Gastroesophageal sphincter (tissue), 4 donors: ENCODE results near the gene COQ10A. TPM values are rescaled to one million over a fixed set of nuclear protein-coding genes. Genes with fewer than 3 reads are reported as not detected.
A peak's percentile ranks its signal among the peaks of the same experiment; 100 is the strongest.

ENCODE experiments used
- ATAC-seq: fragments of 150-250 bp; one replicate; pipeline ENCODE4 v1.9.1; 2016; ENCODE audit warnings: mild to moderate bottlenecking, moderate library complexity
- H3K27ac ChIP-seq, 4 donors: fragments of 200-600 bp; sonication (generic) in 3 of 4; 1 replicate in 3 of 4; 2 replicates in 1 of 4; pipeline ENCODE4 v1.5.1; 2016 to 2019
- H3K27me3 ChIP-seq: fragments of 200-600 bp; sonication (generic); one replicate; pipeline ENCODE4 v1.5.1; 2019
- H3K36me3 ChIP-seq, 2 donors: fragments of 200-600 bp; sonication (generic); one replicate each; pipeline ENCODE4 v1.5.1; 2019; ENCODE audit warnings: control low read depth in 1 of 2
- H3K4me1 ChIP-seq, 3 donors: fragments of 200-600 bp; sonication (generic); 1 replicate in 2 of 3; 2 replicates in 1 of 3; pipeline ENCODE4 v1.5.1; 2016 to 2019; ENCODE audit warnings: control low read depth in 2 of 3
- H3K4me3 ChIP-seq, 2 donors: fragments of 200-600 bp; sonication (generic); one replicate each; pipeline ENCODE4 v1.5.1; 2019; ENCODE audit warnings: mild to moderate bottlenecking in 1 of 2, moderate library complexity in 1 of 2
- H3K9me3 ChIP-seq, 3 donors: fragments of 200-600 bp; sonication (generic); one replicate each; pipeline ENCODE4 v1.5.1; 2017 to 2019; ENCODE audit warnings: control low read depth in 2 of 3
- EP300 ChIP-seq: sonication (generic); formaldehyde crosslinking; IDR thresholded peaks from one replicate; pipeline ENCODE4 v1.6.1; 2017; ENCODE audit warnings: antibody characterized with exemption, mild to moderate bottlenecking
- POLR2A ChIP-seq, 2 donors: fragments of 450-650 bp; IDR thresholded peaks; one replicate each; pipeline ENCODE4 v1.6.1; 2017; ENCODE audit warnings: antibody characterized with exemption in 2 of 2, mild to moderate bottlenecking in 2 of 2, moderate library complexity in 1 of 2
- POLR2AphosphoS5 ChIP-seq: sonication (generic); formaldehyde crosslinking; IDR thresholded peaks from one replicate; pipeline ENCODE4 v1.6.1; 2017; ENCODE audit warnings: antibody characterized with exemption
- WGBS, 2 donors: methylation state at CpG; one replicate each; pipeline ENCODE4 v1.1.5; 2018; ENCODE audit warnings: low coverage in 1 of 2; 5-methylcytosine and 5-hydroxymethylcytosine counted together
- total RNA-seq, 4 donors: library from RNA; depleted of rRNA; stranded (reverse); fragments of >200 nt; gene quantifications; one replicate each; pipeline ENCODE4 v1.1.0, GENCODE V29; 2016
- TF ChIP-seq, protein P1 (sequence below), 4 experiments: fragments of 200-600 bp in 2 of 4; fragments of 450-650 bp in 2 of 4; sonication (generic) in 1 of 4; IDR thresholded peaks; one replicate each; pipeline ENCODE4 v1.5.1; 2017 to 2019; ENCODE audit warnings: antibody characterized with exemption in 4 of 4, mild to moderate bottlenecking in 2 of 4, moderate library complexity in 2 of 4

COQ10A gene
- total RNA-seq, 4 donors from 2014 or later = 9.3 to 18.4 (median 12.5) TPM

DNA sequence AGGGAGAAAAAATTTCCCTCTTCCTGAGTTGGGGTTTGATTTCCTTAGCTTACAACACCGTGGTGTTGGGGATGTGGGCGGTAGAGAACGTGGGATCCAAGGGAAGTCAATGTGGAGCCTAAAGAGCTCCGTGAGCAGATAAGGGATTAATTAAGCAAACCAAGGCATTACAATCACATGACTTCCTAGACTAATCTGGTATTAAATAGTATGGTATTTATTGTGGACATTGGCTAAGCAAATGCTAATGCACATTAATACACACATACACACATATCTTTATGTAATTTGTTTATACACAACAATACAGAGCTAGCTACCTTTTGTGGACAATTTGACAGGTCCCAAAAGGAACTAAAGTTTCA lies 44.2 kb upstream of the COQ10A start:
- ATAC-seq = no peak
- Histone ChIP-seq H3K4me1 (peaks cover 0 to 74% (median 27%) of the 10 kb centered on the region in 3 donors), H3K27me3 (no peaks in the 10 kb centered on the region), H3K4me3 (peak overlapping the region; percentile 77 to 93), H3K27ac (peak overlapping the region; percentile 93 to 99 (median 97)), H3K36me3 (peaks cover 0 to 16% of the 10 kb centered on the region in 2 donors), H3K9me3 (no peaks in the 10 kb centered on the region)
- TF ChIP-seq EP300 (no peak), POLR2A (IDR thresholded peaks at IDR 0.05) (no peak), POLR2AphosphoS5 (no peak)
- TF ChIP-seq, protein P1, sequence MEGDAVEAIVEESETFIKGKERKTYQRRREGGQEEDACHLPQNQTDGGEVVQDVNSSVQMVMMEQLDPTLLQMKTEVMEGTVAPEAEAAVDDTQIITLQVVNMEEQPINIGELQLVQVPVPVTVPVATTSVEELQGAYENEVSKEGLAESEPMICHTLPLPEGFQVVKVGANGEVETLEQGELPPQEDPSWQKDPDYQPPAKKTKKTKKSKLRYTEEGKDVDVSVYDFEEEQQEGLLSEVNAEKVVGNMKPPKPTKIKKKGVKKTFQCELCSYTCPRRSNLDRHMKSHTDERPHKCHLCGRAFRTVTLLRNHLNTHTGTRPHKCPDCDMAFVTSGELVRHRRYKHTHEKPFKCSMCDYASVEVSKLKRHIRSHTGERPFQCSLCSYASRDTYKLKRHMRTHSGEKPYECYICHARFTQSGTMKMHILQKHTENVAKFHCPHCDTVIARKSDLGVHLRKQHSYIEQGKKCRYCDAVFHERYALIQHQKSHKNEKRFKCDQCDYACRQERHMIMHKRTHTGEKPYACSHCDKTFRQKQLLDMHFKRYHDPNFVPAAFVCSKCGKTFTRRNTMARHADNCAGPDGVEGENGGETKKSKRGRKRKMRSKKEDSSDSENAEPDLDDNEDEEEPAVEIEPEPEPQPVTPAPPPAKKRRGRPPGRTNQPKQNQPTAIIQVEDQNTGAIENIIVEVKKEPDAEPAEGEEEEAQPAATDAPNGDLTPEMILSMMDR (IDR thresholded peaks at IDR 0.05) = no peak
- WGBS, 2 donors = 6 to 37% methylated on average over 3 of the region's 4 CpGs

DNA sequence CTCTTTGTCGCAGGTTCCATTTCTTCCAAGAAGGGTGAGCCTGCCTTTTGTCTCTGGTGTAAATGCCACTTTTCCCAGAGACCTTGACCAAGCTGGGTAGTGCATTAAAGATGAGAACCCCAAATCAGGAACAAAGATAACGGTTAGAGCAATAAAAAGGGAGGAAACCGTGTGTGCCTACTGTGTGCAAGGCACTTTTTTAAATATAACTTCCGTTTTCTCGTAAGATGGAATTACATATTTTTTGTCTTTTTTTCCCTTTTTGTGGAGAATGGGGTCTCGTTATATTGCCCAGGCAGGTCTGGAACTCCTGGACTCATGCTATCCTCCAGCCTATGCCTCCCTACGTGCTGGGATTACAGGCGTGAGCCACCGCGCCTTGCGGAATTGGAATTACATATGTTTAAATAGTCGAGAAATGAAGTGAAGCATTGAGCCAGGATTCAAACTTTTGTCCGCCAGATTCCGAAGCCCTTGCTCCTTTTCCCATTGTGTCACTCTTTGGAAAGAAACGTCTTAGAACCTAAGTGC lies 43.1 kb upstream of the COQ10A start:
- peak overlapping the region; percentile 74 to 99 (median 96) for H3K27ac ChIP-seq
- peak overlapping the region in 1 of 2 donors; percentile 62 for H3K4me3 ChIP-seq
- TF ChIP-seq, protein P1 (IDR thresholded peaks at IDR 0.05) = no peak
- no peak for TF ChIP-seq POLR2AphosphoS5
- no peak for TF ChIP-seq POLR2A (IDR thresholded peaks at IDR 0.05)
- no peak for TF ChIP-seq EP300
- H3K36me3 ChIP-seq = peaks cover 0 to 26% of the 10 kb centered on the region in 2 donors
- WGBS, 2 donors = 16 to 20% methylated on average over 15 of the region's 15 CpGs
- peaks cover 0 to 63% (median 27%) of the 10 kb centered on the region in 3 donors for H3K4me1 ChIP-seq
- H3K27me3 ChIP-seq = no peaks in the 10 kb centered on the region
- no peaks in the 10 kb centered on the region for H3K9me3 ChIP-seq
- no peak for ATAC-seq

DNA sequence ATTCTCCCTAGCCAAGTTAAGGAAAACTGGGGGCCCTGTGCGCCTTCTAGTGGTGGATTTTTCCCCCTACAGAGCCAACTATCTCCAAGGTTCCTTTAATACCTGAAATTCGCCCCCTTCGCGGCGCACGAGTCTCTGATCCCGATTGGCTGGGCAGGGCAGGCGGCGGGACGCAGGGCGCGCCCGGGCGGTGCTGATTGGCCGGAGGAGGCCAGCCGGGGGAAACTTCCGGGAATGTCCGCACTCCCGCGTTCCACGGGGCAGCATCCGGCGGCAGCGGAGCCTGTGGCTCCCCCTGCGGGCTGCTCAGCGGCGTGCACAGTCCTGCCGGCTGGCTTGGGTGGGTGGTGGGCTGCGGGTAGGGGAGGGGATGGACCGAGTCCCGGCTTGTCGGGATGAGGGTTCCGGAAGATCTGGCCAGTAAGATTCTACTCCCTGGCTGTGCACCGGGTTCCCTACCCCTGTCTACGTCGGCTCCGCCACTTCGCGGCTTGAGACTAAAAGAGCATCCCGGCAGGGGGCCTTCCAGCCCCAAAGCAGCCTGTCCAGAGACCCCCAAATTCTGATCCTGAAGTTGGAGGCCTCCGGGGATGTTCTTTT lies 42.5 kb upstream of the COQ10A start, which contains the start of gene NABP2:
Gene NABP2 (plus strand): TSS at position 241 of the 600 bp plus-strand sequence. CDS start 515 bp downstream, outside the sequence.
- H3K36me3 ChIP-seq = peaks cover 0 to 31% of the 10 kb centered on the region in 2 donors
- peak within 1 kb of the TSS; percentile 29 to 62 for H3K4me3 ChIP-seq
- peaks cover 0 to 57% (median 27%) of the 10 kb centered on the region in 3 donors for H3K4me1 ChIP-seq
- peak within 1 kb of the TSS; percentile 74 to 99 (median 96) for H3K27ac ChIP-seq
- ATAC-seq = peak; percentile 86
- 0% methylated on average over 1 of the region's 41 CpGs for WGBS, 2 donors
- H3K27me3 ChIP-seq = no peaks in the 10 kb centered on the region
- no peaks in the 10 kb centered on the region for H3K9me3 ChIP-seq
- TF ChIP-seq POLR2A (IDR thresholded peaks at IDR 0.05) (peak in 1 of 2 donors; percentile 19), EP300 (no peak), POLR2AphosphoS5 (peak; percentile 65)
- TF ChIP-seq, protein P1 (IDR thresholded peaks at IDR 0.05) = peak; percentile 75 to 95 (median 92)

DNA sequence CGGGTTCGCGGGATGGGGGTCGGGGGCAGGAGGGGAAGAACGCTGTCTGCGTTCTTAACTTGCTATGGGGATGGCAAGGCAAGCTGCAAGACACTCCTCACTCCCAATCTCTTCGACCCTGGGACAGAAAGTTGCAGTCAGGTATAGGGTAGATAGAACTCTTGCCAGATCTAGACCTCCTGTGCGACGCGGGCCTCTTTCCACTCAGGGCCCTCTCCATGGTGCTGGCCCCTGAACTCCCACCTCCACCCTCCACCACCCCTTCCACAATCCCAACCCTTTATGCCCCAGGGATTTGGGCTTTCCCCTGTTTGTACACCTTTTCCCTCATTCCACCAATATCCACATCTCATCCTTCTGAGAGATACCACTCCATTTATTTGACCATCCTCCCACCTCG lies 41.8 kb upstream of the COQ10A start:
- Histone ChIP-seq H3K4me1 (peaks cover 0 to 49% (median 19%) of the 10 kb centered on the region in 3 donors), H3K27ac (peak overlapping the region in 3 of 4 donors; percentile 93 to 99 (median 98)), H3K36me3 (peaks cover 0 to 37% of the 10 kb centered on the region in 2 donors), H3K4me3 (peak overlapping the region; percentile 29 to 62), H3K27me3 (no peaks in the 10 kb centered on the region), H3K9me3 (no peaks in the 10 kb centered on the region)
- no peak for ATAC-seq
- no peak for TF ChIP-seq EP300
- TF ChIP-seq, protein P1 (IDR thresholded peaks at IDR 0.05) = no peak
- WGBS, 2 donors = 60 to 76% methylated on average over 5 to 10 of the region's 11 CpGs

DNA sequence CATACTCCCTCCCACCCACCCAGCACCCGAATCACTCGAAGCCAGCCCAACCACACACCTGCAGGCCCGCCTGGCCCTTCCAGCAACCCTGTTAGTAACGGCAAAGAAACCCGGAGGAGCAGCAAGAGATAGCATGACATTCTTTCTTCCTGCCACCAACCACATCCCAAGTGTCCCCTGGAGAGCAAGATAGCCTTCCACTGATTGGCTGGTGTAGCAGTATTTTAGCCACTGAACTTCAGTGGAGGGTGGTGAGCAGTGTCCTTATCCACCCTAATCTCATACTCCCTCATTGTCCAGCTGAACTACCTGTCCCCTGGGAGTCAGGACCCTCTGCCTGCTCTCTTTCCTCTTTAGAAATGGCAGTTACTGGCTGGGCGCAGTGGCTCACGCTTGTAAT lies 37.7 kb upstream of the COQ10A start:
- TF ChIP-seq POLR2A (IDR thresholded peaks at IDR 0.05) (no peak), EP300 (no peak), POLR2AphosphoS5 (no peak)
- TF ChIP-seq, protein P1 (IDR thresholded peaks at IDR 0.05) = no peak
- Histone ChIP-seq H3K27me3 (no peaks in the 10 kb centered on the region), H3K4me1 (peaks cover 0 to 16% (median 8%) of the 10 kb centered on the region in 3 donors), H3K9me3 (no peaks in the 10 kb centered on the region), H3K36me3 (peaks cover 0 to 37% of the 10 kb centered on the region in 2 donors), H3K4me3 (no peak overlapping the region), H3K27ac (no peak overlapping the region)
- ATAC-seq = no peak
- WGBS, 2 donors = 60% methylated on average over 1 of the region's 7 CpGs; no CpG with 5 or more reads in 1 of the 2 donors
